ENCODE measurements around the gene RRP1B.

RRP1B gene

DNA sequence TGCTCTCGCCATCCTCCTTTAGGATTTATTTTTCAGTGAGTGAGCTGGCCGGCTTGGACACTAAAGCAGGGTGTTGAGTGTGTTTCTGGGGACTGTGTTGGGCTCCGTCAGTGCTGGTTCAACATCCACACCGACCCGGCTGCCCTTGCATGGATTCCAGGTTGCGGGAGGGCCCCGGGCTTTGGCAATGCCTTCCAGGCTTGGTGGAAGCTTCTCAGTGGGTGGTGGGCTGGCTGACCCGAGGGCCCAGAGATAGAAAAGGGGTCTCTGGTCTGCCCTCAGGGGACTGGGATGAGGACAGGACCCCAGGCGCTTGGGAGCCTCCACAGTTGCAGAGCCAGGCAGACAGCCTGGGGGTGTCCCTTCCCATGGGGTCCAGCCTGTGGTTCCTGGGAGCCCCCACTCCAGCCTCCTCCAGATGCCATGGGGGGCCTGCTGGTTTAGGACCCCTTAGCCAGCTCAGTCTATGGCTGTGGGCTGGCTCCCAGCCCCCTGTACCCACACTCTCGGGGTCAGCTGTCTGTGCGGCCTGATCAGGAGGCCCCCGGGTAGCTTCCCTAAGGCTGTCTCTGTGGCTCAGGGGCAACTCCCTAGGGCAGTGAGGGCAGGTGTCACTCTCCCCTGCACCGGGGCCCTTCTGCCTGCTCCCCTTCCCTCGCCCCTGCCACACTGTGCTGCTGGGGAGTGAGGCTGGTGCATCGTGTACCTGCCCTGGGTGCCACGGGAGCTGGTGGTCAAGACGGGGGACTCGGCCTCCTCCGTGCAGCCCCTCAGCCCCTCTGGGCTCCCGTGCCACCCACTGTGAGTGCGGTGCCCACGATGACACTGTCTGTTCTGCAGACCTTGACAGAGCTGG, 76.1 kb downstream of the RRP1B start:
- DNase-seq (ENCODE audit: insufficient read length, low spot score) (no peak), FAIRE-seq (no peak)
- TF ChIP-seq CTCF (IDR thresholded peaks at IDR 0.05; ENCODE audit: insufficient read depth, missing control alignments): no peak

DNA sequence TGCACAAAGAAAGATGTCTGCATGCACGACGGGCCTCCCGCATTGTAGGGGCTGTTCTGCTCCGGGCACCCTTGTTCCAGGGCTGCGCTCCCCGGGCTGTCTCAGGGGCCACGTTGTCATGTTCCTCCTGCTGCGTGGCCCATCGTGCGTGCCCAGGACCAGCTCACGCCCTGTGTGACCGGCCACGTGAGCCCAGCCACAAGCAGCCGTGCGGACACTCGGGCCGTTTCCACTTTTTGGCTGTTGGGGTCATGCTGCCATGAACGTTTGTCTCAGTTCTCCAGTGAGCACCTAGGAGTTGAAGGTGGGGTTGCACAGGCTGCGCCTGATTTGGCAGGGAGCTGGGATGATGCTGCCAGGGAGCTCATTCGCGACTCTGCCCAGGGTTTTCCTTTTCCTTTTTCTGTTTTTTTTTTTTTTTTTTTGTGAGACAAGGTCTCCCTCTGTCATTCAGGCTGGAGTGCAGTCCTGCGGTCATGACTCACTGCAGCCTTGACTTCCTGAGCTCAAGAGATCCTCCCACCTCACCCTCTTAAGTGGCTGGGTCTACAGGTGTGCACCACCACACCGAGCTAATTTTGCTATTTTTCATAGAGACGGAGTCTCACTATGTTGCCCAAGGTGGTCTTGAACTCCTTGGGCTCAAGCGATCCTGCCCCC, 77.0 kb downstream of the RRP1B start:
- no peak for TF ChIP-seq CTCF (IDR thresholded peaks at IDR 0.05; ENCODE audit: insufficient read depth, missing control alignments)
- DNase-seq (ENCODE audit: insufficient read length, low spot score) (no peak), FAIRE-seq (no peak)

GRCh38 chr21:43737158-43737950, 78.0 kb downstream of the RRP1B start:
- no peak for TF ChIP-seq CTCF (IDR thresholded peaks at IDR 0.05; ENCODE audit: insufficient read depth, missing control alignments)
- DNase-seq (ENCODE audit: insufficient read length, low spot score) (no peak), FAIRE-seq (no peak)

GRCh38 chr21:43739621-43740435, 80.5 kb downstream of the RRP1B start:
- DNase-seq (ENCODE audit: insufficient read length, low spot score): no peak
- no peak for TF ChIP-seq CTCF (IDR thresholded peaks at IDR 0.05; ENCODE audit: insufficient read depth, missing control alignments)
- no peak for FAIRE-seq

DNA sequence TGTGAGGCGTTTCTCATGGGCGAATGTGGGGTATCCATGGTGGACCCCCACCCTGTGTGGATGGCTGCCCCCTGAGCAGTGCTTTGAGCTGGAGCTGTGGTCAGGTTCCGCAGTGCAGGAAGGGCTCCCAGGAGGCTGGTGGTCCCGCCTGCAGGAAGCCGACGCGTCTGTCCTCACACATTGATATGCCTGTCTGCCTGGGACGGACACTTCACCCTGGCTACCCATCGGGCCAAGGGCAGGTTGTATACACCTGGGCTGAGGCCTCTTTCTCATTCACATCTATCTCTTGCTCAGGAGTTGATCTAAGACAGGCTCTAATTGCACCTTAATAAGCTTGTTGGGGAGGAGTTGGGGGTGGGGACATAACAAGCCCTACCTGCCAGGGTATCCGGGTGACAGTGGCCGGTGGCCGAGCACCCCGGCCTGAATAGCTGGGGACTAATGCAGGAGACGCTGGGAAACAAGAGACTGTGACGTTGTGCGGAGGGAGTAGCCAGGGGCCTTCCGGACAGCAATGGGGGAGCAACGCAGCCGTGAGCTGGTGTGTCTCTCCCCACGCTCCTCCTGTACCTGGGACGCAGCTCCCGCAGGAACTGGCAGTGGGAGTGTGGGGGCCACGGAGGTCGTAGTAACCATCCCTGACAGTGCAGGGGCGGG, 81.3 kb downstream of the RRP1B start:
- no peak for DNase-seq (ENCODE audit: insufficient read length, low spot score)
- TF ChIP-seq CTCF (IDR thresholded peaks at IDR 0.05; ENCODE audit: insufficient read depth, missing control alignments): no peak
- no peak for FAIRE-seq

GRCh38 chr21:43741423-43742096, 82.2 kb downstream of the RRP1B start:
- TF ChIP-seq CTCF (IDR thresholded peaks at IDR 0.05; ENCODE audit: insufficient read depth, missing control alignments): no peak

More at GRCh38 chr21:43741423-43742096, 82.2 kb downstream of the RRP1B start:
- DNase-seq (ENCODE audit: insufficient read length, low spot score) (no peak), FAIRE-seq (no peak)

Measured in D721Med (cell line).